ENCODE measurements around the gene FILIP1.
A peak's percentile ranks its signal among the peaks of the same experiment; 100 is the strongest.

The FILIP1 gene

GRCh38 chr6:75331151-75331550 lies 162.4 kb downstream of the FILIP1 start:
- TF ChIP-seq CTCF (conservative IDR thresholded peaks at IDR 0.05; ENCODE audit: low read depth, low read length): no peak
- no peak for DNase-seq (ENCODE audit: low read depth)
- H3K4me3 ChIP-seq (ENCODE audit: low read depth, low read length): no peak overlapping the region

GRCh38 chr6:75329703-75330102 lies 163.9 kb downstream of the FILIP1 start:
- H3K4me3 ChIP-seq (ENCODE audit: low read depth, low read length): no peak overlapping the region
- DNase-seq (ENCODE audit: low read depth): no peak
- no peak for TF ChIP-seq CTCF (conservative IDR thresholded peaks at IDR 0.05; ENCODE audit: low read depth, low read length)

- no peak for TF ChIP-seq CTCF (conservative IDR thresholded peaks at IDR 0.05; ENCODE audit: low read depth, low read length)
- DNase-seq (ENCODE audit: low read depth): no peak
- H3K4me3 ChIP-seq (ENCODE audit: low read depth, low read length): no peak overlapping the region
Observed at GRCh38 chr6:75327807-75328206, 165.8 kb downstream of the FILIP1 start.

GRCh38 chr6:75326557-75327258 lies 166.9 kb downstream of the FILIP1 start:
- no peak overlapping the region for H3K4me3 ChIP-seq (ENCODE audit: low read depth, low read length)
- TF ChIP-seq CTCF (conservative IDR thresholded peaks at IDR 0.05; ENCODE audit: low read depth, low read length): no peak
- DNase-seq (ENCODE audit: low read depth): peak; percentile 52

GRCh38 chr6:75318900-75319299 lies 174.7 kb downstream of the FILIP1 start:
- DNase-seq (ENCODE audit: low read depth): no peak
- no peak overlapping the region for H3K4me3 ChIP-seq (ENCODE audit: low read depth, low read length)
- no peak for TF ChIP-seq CTCF (conservative IDR thresholded peaks at IDR 0.05; ENCODE audit: low read depth, low read length)

- DNase-seq (ENCODE audit: low read depth): peak; percentile 75
- TF ChIP-seq CTCF (conservative IDR thresholded peaks at IDR 0.05; ENCODE audit: low read depth, low read length): no peak
- no peak overlapping the region for H3K4me3 ChIP-seq (ENCODE audit: low read depth, low read length)
Observed at GRCh38 chr6:75317503-75318206, 175.9 kb downstream of the FILIP1 start.

GRCh38 chr6:75315978-75316377 lies 177.6 kb downstream of the FILIP1 start:
- H3K4me3 ChIP-seq (ENCODE audit: low read depth, low read length): no peak overlapping the region
- no peak for TF ChIP-seq CTCF (conservative IDR thresholded peaks at IDR 0.05; ENCODE audit: low read depth, low read length)
- no peak for DNase-seq (ENCODE audit: low read depth)
